ENCODE data around the gene TJP3.

The TJP3 gene

DNA sequence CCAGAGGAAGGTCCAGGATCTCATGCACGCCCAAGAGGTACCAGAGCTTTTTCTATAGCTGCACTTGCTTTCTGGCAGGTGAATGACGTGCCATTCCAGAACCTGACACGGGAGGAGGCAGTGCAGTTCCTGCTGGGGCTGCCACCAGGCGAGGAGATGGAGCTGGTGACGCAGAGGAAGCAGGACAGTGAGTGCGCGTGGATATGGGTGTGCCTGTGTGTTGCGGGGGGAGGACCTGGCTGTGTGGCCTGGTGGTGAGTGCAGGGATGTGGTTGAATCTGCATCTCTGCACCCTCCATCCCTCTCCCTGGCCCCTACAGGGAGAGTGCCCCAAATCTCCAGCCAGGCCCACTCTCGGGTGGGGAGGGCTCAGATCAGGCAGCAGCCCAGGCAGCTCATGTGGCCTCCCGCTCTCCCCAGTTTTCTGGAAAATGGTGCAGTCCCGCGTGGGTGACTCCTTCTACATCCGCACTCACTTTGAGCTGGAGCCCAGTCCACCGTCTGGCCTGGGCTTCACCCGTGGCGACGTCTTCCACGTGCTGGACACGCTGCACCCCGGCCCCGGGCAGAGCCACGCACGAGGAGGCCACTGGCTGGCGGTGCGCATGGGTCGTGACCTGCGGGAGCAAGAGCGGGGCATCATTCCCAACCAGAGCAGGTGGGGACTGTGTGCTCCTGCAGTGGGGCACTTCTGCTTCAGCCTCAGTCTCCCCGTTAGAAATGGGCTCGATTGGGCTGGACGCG, 30.5 kb downstream of the TJP3 start:
- DNase-seq (ENCODE audit: low read depth) = no peak
- TF ChIP-seq, protein P1, sequence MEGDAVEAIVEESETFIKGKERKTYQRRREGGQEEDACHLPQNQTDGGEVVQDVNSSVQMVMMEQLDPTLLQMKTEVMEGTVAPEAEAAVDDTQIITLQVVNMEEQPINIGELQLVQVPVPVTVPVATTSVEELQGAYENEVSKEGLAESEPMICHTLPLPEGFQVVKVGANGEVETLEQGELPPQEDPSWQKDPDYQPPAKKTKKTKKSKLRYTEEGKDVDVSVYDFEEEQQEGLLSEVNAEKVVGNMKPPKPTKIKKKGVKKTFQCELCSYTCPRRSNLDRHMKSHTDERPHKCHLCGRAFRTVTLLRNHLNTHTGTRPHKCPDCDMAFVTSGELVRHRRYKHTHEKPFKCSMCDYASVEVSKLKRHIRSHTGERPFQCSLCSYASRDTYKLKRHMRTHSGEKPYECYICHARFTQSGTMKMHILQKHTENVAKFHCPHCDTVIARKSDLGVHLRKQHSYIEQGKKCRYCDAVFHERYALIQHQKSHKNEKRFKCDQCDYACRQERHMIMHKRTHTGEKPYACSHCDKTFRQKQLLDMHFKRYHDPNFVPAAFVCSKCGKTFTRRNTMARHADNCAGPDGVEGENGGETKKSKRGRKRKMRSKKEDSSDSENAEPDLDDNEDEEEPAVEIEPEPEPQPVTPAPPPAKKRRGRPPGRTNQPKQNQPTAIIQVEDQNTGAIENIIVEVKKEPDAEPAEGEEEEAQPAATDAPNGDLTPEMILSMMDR (conservative IDR thresholded peaks at IDR 0.05; ENCODE audit: low read depth, low read length) = no peak
- no peak overlapping the region for H3K4me3 ChIP-seq (ENCODE audit: low read length)

DNA sequence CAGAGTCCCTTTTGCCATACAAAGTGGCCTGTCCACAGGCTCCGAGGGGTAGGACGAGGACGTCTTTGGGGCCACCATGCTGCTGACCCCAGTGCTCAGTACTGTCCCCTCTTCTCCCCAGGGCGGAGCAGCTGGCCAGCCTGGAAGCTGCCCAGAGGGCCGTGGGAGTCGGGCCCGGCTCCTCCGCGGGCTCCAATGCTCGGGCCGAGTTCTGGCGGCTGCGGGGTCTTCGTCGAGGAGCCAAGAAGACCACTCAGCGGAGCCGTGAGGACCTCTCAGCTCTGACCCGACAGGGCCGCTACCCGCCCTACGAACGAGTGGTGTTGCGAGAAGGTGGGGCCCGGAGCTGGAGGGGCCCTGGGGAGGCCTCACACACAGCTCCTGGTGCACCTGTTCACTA, 32.2 kb downstream of the TJP3 start:
- no peak overlapping the region for H3K4me3 ChIP-seq (ENCODE audit: low read length)
- no peak for DNase-seq (ENCODE audit: low read depth)
- TF ChIP-seq, protein P1 (conservative IDR thresholded peaks at IDR 0.05; ENCODE audit: low read depth, low read length) = no peak

DNA sequence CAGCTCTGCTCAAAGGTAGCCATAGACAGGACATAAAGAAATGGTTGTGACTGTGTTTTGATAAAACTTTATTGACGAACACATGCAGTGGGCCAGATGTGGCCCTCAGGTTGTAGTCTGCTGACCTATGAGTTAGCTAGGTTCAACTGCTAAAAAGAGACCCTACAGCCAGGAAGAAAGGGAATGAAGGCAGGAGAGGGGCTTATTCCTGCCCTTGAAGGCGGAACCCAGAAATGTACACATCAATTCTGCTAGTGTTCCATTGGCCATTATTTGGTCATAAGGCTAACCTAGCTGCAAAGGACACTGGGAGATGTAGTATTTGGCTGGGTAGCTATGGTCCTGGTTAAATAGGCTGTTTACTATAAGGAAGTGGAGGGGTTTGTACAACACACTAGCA, 35.3 kb downstream of the TJP3 start:
- no peak for DNase-seq (ENCODE audit: low read depth)
- TF ChIP-seq, protein P1 (conservative IDR thresholded peaks at IDR 0.05; ENCODE audit: low read depth, low read length) = no peak
- H3K4me3 ChIP-seq (ENCODE audit: low read length) = no peak overlapping the region

DNA sequence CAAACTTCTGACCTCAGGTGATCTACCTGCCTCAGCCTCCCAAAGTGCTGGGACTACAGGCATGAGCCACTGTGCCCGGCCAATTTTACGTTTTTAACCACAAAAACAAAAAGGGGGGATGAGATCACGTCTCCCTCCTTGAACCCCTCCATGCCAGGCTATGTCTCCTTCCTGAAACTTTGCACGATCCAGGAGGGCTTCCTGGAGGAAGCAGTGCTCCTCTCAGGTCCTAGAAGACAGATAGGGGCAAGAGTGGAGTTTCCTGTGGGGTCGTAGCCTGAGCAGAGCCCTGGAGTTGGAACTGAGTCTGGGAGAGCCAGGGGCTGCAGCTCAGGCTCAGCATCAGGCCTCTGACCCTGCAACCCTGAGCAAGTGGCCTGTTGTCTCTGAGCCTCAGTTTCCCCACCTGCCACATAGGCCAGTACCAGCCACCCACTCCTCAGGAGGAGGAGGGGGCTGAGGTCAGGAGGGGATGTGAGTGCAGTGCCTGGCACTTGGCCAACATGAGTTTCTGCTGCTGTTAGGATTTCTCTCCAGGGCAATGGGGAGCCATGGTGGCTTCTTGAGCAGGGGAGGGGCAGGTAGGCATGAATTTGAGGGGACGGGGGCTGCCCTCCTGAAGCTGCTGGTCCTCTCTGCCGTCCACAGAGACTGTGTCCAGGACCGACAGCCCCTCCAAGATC, 37.3 kb downstream of the TJP3 start:
- H3K4me3 ChIP-seq (ENCODE audit: low read length) = no peak overlapping the region
- TF ChIP-seq, protein P1 (conservative IDR thresholded peaks at IDR 0.05; ENCODE audit: low read depth, low read length) = no peak
- no peak for DNase-seq (ENCODE audit: low read depth)

DNA sequence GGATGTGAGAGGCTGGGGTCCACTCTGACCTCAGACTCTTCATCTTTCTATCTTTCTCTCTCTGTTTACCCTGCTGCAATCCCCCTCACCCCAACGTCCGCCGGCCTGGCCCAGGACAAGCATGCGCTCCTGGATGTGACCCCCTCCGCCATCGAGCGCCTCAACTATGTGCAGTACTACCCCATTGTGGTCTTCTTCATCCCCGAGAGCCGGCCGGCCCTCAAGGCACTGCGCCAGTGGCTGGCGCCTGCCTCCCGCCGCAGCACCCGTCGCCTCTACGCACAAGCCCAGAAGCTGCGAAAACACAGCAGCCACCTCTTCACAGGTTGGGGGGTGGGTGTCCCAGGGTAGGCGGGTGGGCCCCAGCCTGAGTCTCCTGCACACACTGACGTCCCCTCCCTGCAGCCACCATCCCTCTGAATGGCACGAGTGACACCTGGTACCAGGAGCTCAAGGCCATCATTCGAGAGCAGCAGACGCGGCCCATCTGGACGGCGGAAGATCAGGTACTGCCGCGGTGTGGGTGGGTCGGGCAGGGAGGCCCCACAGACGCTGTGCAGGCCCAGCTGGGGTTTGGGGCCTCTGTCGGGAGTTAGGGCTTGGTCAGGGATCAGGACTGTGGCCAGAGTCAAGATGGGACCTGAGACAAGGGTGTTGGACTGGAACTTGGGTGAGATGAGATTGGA, 38.3 kb downstream of the TJP3 start:
- TF ChIP-seq, protein P1 (conservative IDR thresholded peaks at IDR 0.05; ENCODE audit: low read depth, low read length) = no peak
- H3K4me3 ChIP-seq (ENCODE audit: low read length) = no peak overlapping the region
- no peak for DNase-seq (ENCODE audit: low read depth)

DNA sequence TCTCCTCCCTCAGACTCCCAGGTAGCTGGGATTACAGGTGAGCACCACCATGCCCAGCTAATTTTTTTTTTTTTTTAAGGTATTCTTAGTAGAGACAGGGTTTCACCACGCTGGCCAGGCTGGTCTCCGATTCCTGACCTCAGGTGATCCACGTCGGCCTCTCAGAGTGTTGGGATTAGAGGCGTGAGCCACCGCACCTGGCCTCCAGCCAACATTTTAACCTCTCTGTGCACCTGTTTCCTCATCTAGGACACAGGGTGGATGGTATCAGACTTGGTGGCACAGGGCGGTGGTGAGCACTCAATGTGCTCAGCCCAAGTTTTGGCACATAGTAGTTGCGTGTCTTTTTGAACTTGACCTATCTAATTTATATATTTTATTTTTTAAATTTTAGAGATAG, 40.8 kb downstream of the TJP3 start:
- TF ChIP-seq, protein P1 (conservative IDR thresholded peaks at IDR 0.05; ENCODE audit: low read depth, low read length) = no peak
- no peak overlapping the region for H3K4me3 ChIP-seq (ENCODE audit: low read length)
- no peak for DNase-seq (ENCODE audit: low read depth)

Data from retinal pigment epithelial cell (primary cell).